Mesothelial cell of epicardium (in vitro differentiated cells): ENCODE measurements around the gene TGM3. TPM values are rescaled to one million over a fixed set of nuclear protein-coding genes. Genes with fewer than 3 reads are reported as not detected.

Experiments used
- DNase-seq, 2 experiments: peaks; one replicate each; pipeline ENCODE4 v3.0.0; 2021; ENCODE audit warnings: low spot score in 2 of 2; ENCODE audit not compliant: unreplicated experiment in 2 of 2
- H3K27ac Mint-ChIP-seq: 2 replicates; pipeline ENCODE4 v1.8.0; 2021; ENCODE audit warnings: mixed read lengths
- H3K27me3 Mint-ChIP-seq: 2 replicates; pipeline ENCODE4 v1.8.0; 2021; ENCODE audit warnings: low read depth, mixed read lengths
- H3K36me3 Mint-ChIP-seq: 2 replicates; pipeline ENCODE4 v1.8.0; 2021; ENCODE audit warnings: mixed read lengths
- H3K4me1 Mint-ChIP-seq: 2 replicates; pipeline ENCODE4 v1.8.0; 2021; ENCODE audit warnings: mixed read lengths
- H3K4me3 Mint-ChIP-seq: 2 replicates; pipeline ENCODE4 v1.8.0; 2021; ENCODE audit warnings: mild to moderate bottlenecking, moderate library complexity, mixed read lengths
- H3K9me3 Mint-ChIP-seq: 2 replicates; pipeline ENCODE4 v1.8.0; 2021; ENCODE audit warnings: mixed read lengths
- CTCF ChIP-seq: fragments of 200-600 bp; sonication (generic); IDR thresholded peaks from one replicate; pipeline ENCODE4 v1.5.0; 2021; ENCODE audit warnings: antibody characterized with exemption; ENCODE audit not compliant: unreplicated experiment
- total RNA-seq: library from RNA; stranded (reverse); gene quantifications from 3 replicates; pipeline ENCODE4 v1.2.1, GENCODE V29; 2021

TGM3 gene
- total RNA-seq, 1 donor from 2014 or later, result 0.13 TPM

GRCh38 chr20:2365666-2366065 is 69.9 kb downstream of the TGM3 start:
- Mint-ChIP-seq H3K27me3 (peaks cover 9% of the 10 kb centered on the region), H3K4me3 (no peak overlapping the region), H3K9me3 (peaks cover 29% of the 10 kb centered on the region), H3K4me1 (no peaks in the 10 kb centered on the region), H3K27ac (no peak overlapping the region), H3K36me3 (no peaks in the 10 kb centered on the region)
- DNase-seq, result no peak
- TF ChIP-seq CTCF, result no peak

GRCh38 chr20:2368621-2369020 is 72.8 kb downstream of the TGM3 start:
- TF ChIP-seq CTCF, result no peak
- H3K9me3 Mint-ChIP-seq, result peaks cover 15% of the 10 kb centered on the region
- H3K27me3 Mint-ChIP-seq, result peaks cover 13% of the 10 kb centered on the region
- H3K4me3 Mint-ChIP-seq, result no peak overlapping the region
- H3K4me1 Mint-ChIP-seq, result no peaks in the 10 kb centered on the region
- H3K27ac Mint-ChIP-seq, result no peak overlapping the region
- no peak for DNase-seq
- H3K36me3 Mint-ChIP-seq, result no peaks in the 10 kb centered on the region

- DNase-seq, result no peak
- Mint-ChIP-seq H3K4me3 (no peak overlapping the region), H3K9me3 (peaks cover 13% of the 10 kb centered on the region), H3K27me3 (peaks cover 12% of the 10 kb centered on the region), H3K27ac (no peak overlapping the region), H3K36me3 (no peaks in the 10 kb centered on the region), H3K4me1 (no peaks in the 10 kb centered on the region)
- TF ChIP-seq CTCF, result no peak
Measured at GRCh38 chr20:2373098-2373497, 77.3 kb downstream of the TGM3 start.

GRCh38 chr20:2374346-2375125 is 78.7 kb downstream of the TGM3 start:
- no peaks in the 10 kb centered on the region for H3K36me3 Mint-ChIP-seq
- TF ChIP-seq CTCF, result no peak
- no peak overlapping the region for H3K27ac Mint-ChIP-seq
- no peaks in the 10 kb centered on the region for H3K9me3 Mint-ChIP-seq
- H3K4me1 Mint-ChIP-seq, result no peaks in the 10 kb centered on the region
- DNase-seq, result no peak
- no peak overlapping the region for H3K4me3 Mint-ChIP-seq
- peaks cover 7% of the 10 kb centered on the region for H3K27me3 Mint-ChIP-seq

GRCh38 chr20:2378893-2379292 is 83.1 kb downstream of the TGM3 start:
- no peaks in the 10 kb centered on the region for H3K9me3 Mint-ChIP-seq
- H3K36me3 Mint-ChIP-seq, result no peaks in the 10 kb centered on the region
- H3K27ac Mint-ChIP-seq, result no peak overlapping the region
- H3K27me3 Mint-ChIP-seq, result no peaks in the 10 kb centered on the region
- H3K4me3 Mint-ChIP-seq, result no peak overlapping the region
- no peaks in the 10 kb centered on the region for H3K4me1 Mint-ChIP-seq
- no peak for TF ChIP-seq CTCF
- DNase-seq, result no peak
